ENCODE results near the gene ARID3B.
"Not testable (repeated sequence)": the region's sequence is repeated elsewhere in the genome, so short reads cannot be mapped to it uniquely, and the experiment has no call there.

ARID3B gene, protein sequence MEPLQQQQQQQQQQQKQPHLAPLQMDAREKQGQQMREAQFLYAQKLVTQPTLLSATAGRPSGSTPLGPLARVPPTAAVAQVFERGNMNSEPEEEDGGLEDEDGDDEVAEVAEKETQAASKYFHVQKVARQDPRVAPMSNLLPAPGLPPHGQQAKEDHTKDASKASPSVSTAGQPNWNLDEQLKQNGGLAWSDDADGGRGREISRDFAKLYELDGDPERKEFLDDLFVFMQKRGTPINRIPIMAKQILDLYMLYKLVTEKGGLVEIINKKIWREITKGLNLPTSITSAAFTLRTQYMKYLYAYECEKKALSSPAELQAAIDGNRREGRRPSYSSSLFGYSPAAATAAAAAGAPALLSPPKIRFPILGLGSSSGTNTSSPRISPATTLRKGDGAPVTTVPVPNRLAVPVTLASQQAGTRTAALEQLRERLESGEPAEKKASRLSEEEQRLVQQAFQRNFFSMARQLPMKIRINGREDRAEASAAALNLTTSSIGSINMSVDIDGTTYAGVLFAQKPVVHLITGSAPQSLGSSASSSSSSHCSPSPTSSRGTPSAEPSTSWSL

DNA sequence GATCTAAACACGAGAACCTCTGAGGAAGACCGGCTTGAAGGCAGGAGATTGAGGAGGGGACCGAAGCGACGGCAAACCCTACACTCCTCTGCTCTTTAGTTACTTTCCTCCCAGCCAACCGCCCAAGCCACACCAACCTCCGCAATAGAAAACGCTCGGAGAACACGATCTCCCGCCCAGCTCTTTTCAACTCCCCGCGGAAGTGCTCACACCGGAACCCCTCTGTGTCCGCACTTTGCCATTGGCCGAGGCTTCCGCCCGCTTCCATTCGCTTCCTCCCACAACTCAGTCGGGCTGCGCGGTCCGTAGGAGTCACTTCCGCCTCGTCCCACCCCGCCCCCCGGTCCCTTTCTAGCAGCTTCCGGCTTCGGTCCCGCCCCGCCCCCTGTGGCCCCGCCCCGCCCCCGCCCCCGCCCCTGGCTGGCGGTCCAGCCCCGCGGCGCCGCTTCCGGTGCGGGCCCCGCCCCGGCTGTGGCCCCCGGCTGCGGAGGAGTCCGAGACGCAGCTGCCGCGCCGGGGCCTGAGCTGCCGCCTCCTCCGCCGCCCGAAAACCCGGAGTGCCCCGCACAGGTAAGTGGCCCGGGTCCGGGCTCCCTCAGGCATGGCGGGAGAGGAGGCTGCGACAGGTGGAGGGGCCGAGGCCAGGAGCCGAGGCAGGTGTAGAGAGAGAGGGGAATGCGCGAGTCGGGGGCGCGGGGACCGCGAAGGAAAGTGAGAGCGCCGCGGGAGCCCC, at the start of gene ARID3B:
Gene ARID3B (plus strand): TSS at position 460 of the 733 bp plus-strand sequence. CDS start 2,717 bp downstream, outside the sequence.
- DNase-seq = peak; percentile 98

DNA sequence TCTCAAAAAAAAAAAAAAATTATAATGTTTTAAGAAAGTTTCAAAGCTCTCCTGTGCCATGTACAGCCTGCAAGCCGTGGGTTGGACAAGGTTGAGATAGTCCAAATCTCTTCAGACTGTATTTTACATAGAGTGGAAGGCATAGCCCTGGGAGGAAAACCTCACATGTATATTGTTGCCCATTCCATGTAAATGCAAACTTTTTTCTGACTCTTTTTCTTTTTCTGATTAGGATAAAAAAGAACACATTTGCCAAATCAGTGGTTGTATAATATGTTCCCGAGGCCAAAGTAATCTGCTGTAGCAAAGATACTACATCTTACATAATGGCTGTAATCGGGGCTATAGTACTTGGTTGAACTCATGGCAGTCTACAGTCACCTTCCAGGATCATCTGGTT, 44.4 kb upstream of the ARID3B start:
- DNase-seq = no peak

DNA sequence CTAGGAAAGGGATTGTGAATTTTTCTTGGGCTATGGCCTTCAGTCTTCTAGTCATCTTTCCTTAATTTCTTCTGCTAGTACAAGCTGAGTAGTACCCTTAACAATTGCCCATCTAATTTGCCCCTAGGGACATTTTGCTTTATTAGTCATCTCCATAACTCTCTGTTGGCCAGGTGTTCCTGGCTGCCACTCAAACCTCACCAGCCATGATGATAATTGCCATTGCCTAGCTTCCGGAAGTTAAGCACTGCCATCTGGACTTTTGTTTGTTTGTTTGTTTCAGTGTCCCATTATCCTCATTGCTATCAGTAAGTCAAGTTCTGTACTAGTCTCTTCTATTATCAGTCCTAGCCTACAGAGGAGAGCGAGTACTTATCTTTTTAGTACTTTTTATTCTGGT, 43.4 kb upstream of the ARID3B start:
- DNase-seq = no peak

DNA sequence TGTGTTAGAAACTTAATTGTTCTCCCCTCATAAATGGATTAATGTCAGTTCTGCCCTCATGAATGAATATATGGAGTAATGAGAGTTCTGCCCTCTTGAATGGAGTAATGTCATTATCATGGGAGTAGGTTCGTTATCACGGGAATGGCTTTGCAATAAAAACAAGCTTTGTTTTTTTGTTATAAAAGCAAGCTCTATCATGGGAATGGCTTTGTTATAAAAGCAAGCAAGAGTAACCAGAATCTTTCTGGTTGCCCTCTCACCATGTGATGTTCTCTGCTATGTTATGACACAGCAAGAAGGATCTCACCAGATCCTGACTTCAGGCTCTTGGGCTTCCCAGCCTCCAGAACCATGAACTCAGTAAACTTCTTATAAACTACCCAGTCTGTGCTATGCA, 41.7 kb upstream of the ARID3B start:
- DNase-seq = no peak

DNA sequence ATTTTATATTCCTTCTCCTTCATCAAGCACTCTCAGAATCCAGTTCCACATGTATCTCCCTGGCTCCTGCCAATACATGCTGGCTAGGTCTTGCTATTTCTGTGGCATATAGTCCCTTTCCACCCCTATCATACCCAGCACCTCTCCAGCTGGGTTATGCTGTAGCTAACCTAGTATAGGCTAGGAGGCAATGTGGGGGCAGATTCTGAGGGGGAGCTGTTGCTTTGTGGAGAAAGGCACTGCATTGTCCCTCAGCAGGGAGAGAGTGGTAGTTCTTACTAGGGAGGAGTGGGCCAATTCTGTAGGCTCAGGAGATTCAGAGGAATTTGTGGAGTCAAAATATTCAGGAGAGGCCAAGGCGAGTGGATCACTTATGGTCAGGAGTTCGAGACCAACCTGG, 40.6 kb upstream of the ARID3B start:
- no peak for DNase-seq

DNA sequence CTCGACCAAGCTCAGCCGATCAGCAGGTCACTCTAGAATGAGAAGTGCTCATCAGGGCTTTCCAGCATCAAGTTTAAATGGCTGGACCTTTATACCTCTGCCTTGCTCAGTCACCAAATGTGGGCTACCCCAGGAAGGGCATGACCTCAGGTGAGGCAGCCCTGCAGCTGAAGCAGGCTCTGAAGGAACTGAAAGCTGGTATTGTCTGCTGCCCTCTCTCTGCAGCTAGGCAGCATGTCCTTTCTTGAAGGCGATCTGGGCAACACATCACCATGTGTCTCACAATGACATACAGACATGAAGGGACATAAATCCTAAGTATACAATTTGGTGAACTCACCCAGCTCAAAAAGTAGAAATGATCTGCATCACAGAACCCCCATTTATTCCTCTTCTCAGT, 38.7 kb upstream of the ARID3B start:
- DNase-seq = no peak

DNA sequence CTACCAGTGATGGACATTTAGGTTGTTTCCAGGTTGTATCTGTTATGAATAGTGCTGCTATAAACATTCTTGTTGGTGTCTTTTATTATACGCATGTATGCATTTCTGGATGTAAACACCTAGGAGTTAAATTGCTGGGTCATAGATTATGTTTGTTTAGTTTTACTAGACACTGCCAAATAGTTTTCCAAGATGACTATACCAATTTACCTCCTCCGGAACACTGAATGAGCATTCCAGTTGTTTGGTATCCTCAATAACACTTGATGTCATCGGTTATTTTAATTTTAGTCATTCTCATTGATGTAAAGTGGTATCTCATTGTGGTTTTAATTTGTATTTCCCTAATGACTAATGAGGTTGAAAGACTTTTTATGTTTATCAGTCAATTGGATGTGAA, 36.6 kb upstream of the ARID3B start:
- DNase-seq = no peak

DNA sequence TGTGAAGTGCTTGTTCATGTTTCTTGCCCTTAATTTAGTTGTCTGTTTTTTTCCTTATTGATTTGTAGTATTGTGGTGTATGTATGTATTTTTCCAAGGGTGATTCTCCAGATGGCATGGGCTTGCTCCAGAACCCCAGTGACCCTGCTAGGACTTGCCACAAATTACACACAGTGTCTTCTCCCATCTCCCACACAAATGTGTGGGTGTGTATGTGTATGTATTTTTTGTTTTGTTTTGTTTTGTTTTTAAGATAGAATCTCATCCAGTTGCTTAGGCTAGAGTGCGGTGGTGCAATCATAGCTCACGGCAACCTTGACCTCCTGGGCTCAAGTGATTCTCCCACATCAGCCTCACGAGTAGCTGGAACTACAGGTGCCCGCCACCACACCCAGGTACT, 36.2 kb upstream of the ARID3B start:
- no peak for DNase-seq

DNA sequence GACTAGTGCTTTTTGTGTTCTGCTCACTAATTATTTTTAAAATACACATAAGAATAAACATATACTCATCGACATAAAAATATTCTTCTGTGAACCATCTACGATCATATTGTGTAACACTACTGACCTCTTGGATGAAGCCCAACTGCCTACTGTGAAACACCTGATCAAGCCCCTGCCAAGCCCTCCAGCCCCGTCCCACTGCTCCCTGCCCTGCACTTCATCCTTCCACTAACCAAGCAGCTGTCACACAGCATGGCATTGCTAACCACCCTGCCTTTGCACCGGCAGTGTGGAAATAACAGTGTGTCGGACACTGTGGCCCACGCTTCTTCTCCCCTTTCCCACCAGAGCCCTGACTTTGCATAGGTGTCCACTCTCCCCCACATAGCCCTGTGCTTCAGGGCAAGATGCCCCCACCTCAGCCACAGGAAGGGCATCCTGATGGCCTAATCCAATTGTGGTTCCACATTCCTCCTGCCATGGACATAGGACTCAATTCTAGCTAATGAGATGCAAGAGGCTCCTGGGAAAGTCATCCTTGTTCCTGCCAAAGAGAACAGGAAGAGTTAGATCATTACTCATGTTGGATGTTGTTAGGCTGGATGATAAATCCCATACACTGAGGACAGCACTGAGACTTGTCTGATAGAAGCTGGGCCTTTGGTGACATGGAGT, 35.0 kb upstream of the ARID3B start:
- DNase-seq = no peak

DNA sequence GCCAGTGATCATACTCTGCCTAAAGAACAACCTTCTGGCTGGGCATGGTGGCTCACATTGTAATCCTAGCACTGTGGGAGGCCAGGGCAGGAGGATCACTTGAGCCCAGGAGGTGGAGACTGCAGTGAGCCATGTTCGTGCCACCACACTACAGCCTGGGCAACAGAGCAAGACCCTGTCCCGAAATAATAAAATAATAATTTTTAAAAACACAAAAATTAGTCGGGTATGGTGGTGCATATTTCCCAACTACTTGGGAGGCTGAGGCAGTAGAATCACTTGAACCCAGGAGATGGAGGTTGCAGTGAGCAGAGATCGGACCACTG, 34.5 kb upstream of the ARID3B start:
- no peak for DNase-seq

DNA sequence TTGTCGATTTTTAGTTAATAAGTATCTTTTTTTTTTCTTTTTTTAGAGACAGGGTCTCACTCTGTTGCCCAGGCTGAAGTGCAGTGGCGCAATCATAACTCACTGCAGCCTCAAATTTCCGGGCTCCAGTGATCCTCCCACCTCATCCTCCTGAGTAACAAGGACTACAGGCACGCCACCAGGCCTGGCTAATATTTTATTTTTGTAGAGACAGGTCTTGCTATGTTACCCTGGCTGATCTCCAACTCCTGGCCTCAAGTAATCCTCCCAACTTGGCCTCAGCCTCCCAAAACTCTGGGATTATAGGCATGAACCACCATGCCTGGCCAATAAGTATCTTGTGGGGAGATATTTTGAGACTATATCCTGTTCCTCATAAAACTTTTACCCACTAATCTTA, 29.4 kb upstream of the ARID3B start:
- no peak for DNase-seq

DNA sequence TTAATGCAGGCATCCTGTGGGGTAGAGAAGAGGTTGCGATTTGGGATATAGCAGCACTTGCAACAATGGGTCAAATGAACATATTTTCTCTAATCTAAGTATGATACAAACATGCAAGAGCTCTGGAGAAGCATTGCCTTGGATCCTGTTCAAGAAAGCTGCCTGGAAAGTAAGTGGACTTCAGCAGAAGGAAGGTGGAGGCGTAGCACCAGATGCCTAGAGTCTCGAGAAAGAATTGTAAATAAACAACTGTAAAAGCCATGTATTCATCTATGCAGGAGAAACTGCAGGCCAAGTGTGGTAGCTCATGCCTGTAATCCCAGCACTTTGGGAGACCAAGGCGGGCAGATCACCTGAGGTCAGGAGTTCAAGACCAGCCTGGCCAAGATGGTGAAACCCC, 27.0 kb upstream of the ARID3B start:
- not testable (repeated sequence) for DNase-seq

DNA sequence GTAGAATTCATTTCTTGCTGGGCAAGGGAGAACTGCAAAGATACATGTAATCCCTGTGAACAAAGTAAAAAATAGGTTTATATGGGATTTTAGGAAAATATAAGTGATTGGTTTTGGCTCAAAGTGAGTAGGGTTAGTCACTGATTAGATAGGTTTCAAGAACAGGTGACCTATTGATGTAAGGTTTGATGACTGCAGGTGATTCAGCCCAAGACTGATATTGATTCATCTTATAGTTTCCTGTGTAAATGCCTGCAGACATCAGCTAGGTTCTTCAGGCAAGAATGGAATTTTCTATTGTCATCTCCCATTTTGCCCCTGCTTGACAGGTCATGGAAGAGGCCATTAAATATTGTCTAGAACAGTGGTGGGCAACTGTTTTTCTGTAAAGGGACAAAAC, 23.9 kb upstream of the ARID3B start:
- no peak for DNase-seq

DNA sequence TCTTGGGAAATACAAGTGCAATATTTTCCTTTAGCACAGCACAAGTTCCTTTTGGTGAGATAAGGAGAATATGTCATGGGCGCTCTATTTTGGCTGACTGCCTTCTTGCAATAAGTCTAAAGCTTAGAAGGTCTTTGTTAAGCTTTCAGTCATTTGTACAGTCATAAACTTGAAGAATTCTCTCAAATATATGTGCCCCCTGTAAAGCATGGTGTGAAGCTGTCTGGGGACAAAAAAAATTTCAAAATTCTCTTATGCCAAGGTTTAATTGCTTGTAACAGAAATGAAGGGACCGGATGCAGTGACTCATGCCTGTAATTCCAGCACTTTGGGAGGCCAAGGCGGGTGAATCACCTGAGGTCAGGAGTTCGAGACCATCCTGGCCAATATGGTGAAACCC, 21.7 kb upstream of the ARID3B start:
- no peak for DNase-seq

DNA sequence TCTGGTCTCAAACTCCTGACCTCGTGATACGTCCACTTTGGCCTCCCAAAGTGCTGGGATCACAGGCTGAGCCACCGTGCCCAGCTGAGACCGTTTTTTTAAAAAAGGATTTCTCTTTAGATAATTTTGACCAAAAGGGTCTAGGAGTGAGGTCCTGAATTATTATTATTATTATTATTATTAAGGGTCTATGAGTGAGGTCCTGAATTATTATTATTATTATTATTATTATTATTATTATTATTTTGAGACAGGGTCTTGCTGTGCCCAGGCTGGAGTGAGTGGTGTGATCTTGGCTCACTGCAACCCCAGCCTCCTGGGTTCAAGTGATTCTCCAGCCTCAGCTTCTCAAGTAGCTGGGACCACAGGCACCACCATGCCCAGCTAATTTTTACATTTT, 20.6 kb upstream of the ARID3B start:
- no peak for DNase-seq

DNA sequence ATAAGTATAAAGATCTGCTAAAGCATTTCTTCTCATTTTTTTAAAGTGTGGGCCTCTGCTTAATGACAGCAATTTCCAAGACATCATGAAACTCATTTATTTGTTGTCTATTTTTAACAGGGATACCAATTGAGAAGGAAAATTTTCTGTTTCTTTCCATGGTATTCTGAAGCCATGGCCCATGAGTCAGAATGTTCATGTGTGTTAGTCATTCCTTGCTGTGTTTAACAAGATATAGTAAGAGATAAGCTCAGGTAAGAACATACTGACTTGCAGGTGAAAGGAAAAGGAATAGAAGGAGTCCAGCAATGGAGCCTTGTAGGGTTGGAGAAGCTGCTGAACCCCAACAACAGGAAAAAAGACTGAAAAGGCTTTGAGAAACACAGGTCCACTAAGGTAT, 17.0 kb upstream of the ARID3B start:
- DNase-seq = no peak

DNA sequence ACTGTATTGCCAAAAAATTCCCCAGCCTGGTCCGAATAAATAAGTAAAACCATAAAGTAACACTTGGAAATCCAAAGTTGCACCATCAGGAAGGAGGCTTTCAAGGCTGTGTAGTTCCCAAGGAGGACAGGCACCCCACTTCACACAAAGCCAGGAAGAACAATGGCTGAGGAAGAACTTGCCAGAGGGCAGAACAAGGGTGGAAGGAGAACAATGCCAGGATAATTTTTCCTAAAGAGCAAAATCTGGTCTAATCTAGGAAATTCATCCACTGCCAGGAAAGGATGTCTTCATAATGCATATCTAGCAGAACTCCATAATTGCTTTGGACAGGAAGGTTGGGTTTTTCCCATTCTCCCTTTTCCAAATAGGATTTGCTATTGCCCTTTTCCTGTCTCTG, 15.7 kb upstream of the ARID3B start:
- no peak for DNase-seq

DNA sequence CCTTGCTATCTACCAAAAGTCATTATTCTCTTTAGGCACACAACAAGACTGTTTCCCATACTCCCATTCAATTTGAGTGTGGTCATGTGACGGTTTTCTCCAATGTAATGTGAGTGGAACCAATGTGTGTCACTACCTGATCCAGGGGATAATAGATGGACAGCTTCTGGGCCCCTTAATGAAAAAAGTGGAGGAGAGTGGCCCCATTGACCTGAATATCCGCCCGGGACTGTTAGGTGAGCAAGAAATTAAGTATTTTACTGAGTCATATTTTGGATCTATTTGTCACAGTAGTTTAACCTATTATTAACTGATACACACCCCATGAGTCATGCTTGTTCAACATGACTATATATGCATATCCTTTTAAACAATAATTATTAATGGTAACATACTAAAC, 15.1 kb upstream of the ARID3B start:
- no peak for DNase-seq

DNA sequence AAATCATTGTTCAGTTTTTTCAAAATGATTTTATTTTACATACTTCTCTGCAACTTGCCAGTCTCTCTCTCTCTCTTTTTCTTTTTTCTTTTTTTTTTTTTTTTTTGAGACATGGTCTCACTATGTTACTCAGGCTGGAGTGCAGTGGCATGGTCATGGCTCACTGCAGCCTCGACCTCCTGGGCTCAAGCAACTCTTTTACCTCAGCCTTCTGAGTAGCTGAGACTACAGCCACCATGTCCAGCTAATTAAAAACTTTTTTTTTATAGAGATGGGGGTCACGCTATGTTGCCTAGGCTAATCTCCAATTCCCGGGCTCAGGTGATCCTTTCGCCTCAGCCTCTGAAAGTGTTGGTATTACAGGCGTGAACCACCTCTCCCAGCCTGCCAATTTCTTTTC, 12.1 kb upstream of the ARID3B start:
- no peak for DNase-seq

DNA sequence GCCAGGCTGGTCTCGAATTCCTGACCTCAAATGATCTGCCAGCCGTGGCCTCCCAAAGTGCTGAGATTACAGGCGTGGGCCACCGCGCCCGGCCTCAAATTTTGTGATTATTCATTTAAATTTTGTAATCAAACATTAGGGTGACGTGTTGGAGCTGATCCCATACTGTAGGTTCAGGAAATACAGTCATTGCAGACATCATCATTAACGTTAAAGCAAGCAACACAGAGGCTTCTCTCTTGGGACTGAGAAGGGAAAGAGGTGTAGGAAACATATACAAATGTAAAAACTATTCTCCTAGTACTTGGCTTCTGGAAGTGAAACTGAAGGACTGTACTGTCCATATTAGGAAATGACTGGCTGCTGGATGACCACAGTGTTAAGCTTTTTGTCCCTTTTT, 11.1 kb upstream of the ARID3B start:
- no peak for DNase-seq

DNA sequence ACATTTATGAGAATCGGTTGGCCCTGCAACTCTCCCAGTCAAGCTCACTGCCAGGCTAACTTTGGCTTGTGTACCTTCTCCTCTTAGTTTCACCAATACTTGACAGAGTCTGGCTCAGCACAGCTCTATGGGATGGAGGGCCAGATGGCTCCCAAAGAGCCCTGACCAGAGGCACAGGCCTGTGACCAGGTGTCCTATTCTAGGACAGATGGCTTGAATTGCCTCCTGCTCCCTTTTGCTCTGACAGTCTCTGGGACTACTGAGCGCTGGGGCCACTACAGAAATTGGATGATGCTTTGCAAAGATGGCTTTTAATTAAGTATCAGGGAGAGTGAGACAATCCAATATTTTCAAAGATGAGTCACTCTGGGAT, 10.3 kb upstream of the ARID3B start:
- no peak for DNase-seq

DNA sequence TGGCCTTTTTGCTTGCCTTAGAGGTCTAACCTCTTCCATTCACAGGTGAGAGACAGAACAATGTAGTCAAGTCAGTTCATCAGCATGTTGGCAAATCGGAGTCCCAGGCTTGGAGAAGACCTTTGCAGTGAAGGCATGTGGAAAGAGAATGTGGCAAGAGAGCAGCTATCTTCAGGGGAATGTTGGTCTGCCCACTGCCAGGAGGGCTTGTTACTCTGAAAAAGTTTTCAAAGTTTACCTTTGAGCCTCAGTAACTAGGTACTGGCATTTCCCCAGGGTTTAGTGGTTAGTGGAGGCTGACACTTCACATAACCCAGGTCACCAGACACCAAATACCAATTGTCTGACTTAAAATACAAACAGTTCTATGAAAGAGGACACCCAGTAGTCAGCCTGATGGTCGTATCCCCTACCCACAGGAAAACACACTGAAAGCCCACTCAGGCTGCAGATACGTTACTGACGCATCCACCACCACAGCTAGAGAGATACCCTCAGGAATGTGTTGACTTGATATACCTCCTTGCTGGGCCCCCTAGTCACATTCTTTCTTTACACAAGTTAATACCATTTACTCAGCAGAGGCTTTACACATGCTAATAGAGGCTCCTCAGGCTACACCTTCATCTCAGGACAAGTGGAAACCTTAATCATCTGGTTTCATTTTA, 9.7 kb upstream of the ARID3B start:
- DNase-seq = no peak

DNA sequence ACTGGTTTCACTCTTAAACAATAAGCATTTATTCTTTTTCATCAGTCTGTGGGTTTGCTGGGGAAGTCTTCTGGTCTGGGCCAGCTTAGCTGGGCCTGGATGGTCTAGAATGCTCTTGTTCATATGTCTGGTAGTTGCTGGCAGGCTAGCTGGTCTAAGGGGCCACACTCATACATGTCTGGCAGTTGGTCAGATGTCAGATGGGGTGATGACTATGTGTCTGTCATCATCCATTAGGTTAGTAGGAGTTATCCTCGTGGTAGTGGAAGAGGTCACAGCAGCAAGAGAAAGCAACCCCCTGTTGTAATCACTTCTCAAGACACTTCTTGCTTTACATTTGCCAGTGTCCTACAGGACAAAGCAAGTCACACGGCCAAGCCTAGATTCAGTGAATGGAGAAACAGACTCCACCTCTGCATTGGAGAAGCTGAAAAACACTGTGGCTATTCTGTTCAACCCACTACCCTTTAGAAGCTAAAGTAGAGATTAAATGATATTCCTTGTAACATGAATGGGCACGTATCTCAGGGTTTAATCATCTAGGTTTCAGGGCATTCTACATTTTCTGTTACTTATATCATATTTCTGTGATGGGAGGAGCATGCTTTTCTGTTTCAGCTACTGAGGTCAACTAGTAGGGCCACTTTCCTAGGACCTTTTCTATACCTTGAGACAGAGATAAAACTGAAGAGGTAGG, 5.5 kb upstream of the ARID3B start:
- no peak for DNase-seq
